ENCODE measurements around the gene FUBP3.

Gene FUBP3

GRCh38 chr9:130576176-130576575 is 3.2 kb upstream of the FUBP3 start:
- no peak overlapping the region for H3K4me3 ChIP-seq (ENCODE audit: low read depth, low read length)
- H3K27ac ChIP-seq: no peak overlapping the region
- DNase-seq: no peak
- H3K36me3 ChIP-seq (replicated peaks): no peaks in the 10 kb centered on the region
- no peak for TF ChIP-seq CTCF (IDR thresholded peaks at IDR 0.05; ENCODE audit: low read depth, low read length, missing control alignments)
- in situ Hi-C loops (cut with HindIII; ENCODE audit: low pct_ligation_motif_present, low sequenced_read_pairs): no loop called here
- H3K27me3 ChIP-seq (replicated peaks): no peaks in the 10 kb centered on the region

- H3K4me3 ChIP-seq (ENCODE audit: low read depth, low read length): peak overlapping the region; percentile 92
- no peak for TF ChIP-seq CTCF (IDR thresholded peaks at IDR 0.05; ENCODE audit: low read depth, low read length, missing control alignments)
- H3K27ac ChIP-seq: peak overlapping the region; percentile 81
- no peaks in the 10 kb centered on the region for H3K36me3 ChIP-seq (replicated peaks)
- no peaks in the 10 kb centered on the region for H3K27me3 ChIP-seq (replicated peaks)
- in situ Hi-C loops (cut with HindIII; ENCODE audit: low pct_ligation_motif_present, low sequenced_read_pairs): no loop called here
- DNase-seq: no peak
Observed at GRCh38 chr9:130579738-130580463, 524 bp downstream of the FUBP3 start.

- in situ Hi-C loops (cut with HindIII; ENCODE audit: low pct_ligation_motif_present, low sequenced_read_pairs): no loop called here
- Histone ChIP-seq H3K4me3 (ENCODE audit: low read depth, low read length) (no peak overlapping the region), H3K27ac (no peak overlapping the region), H3K36me3 (replicated peaks) (no peaks in the 10 kb centered on the region), H3K27me3 (replicated peaks) (no peaks in the 10 kb centered on the region)
- no peak for DNase-seq
- no peak for TF ChIP-seq CTCF (IDR thresholded peaks at IDR 0.05; ENCODE audit: low read depth, low read length, missing control alignments)
Observed at GRCh38 chr9:130581766-130582165, 2.4 kb downstream of the FUBP3 start.

- DNase-seq: no peak
- in situ Hi-C loops (cut with HindIII; ENCODE audit: low pct_ligation_motif_present, low sequenced_read_pairs): no loop called here
- Histone ChIP-seq H3K27ac (no peak overlapping the region), H3K27me3 (replicated peaks) (no peaks in the 10 kb centered on the region), H3K36me3 (replicated peaks) (no peaks in the 10 kb centered on the region), H3K4me3 (ENCODE audit: low read depth, low read length) (no peak overlapping the region)
- TF ChIP-seq CTCF (IDR thresholded peaks at IDR 0.05; ENCODE audit: low read depth, low read length, missing control alignments): no peak
Observed at GRCh38 chr9:130583271-130583670, 3.9 kb downstream of the FUBP3 start.

- no peak for TF ChIP-seq CTCF (IDR thresholded peaks at IDR 0.05; ENCODE audit: low read depth, low read length, missing control alignments)
- Histone ChIP-seq H3K4me3 (ENCODE audit: low read depth, low read length) (no peak overlapping the region), H3K27ac (no peak overlapping the region), H3K27me3 (replicated peaks) (no peaks in the 10 kb centered on the region), H3K36me3 (replicated peaks) (peaks cover 3% of the 10 kb centered on the region)
- in situ Hi-C loops (cut with HindIII; ENCODE audit: low pct_ligation_motif_present, low sequenced_read_pairs): no loop called here
- no peak for DNase-seq
Observed at GRCh38 chr9:130587921-130588320, 8.5 kb downstream of the FUBP3 start.

GRCh38 chr9:130588416-130588815 is 9.0 kb downstream of the FUBP3 start:
- in situ Hi-C loops (cut with HindIII; ENCODE audit: low pct_ligation_motif_present, low sequenced_read_pairs): no loop called here
- no peak for DNase-seq
- Histone ChIP-seq H3K4me3 (ENCODE audit: low read depth, low read length) (no peak overlapping the region), H3K36me3 (replicated peaks) (peaks cover 3% of the 10 kb centered on the region), H3K27ac (no peak overlapping the region), H3K27me3 (replicated peaks) (no peaks in the 10 kb centered on the region)
- no peak for TF ChIP-seq CTCF (IDR thresholded peaks at IDR 0.05; ENCODE audit: low read depth, low read length, missing control alignments)
